SK-N-MC (cell line): ENCODE measurements around the gene ZNF586.
"Not testable (repeated sequence)": the region's sequence is repeated elsewhere in the genome, so short reads cannot be mapped to it uniquely, and the experiment has no call there.

Source experiments
- EZH2 ChIP-seq: fragments of 200-600 bp; sonication (generic); IDR thresholded peaks from one replicate; pipeline ENCODE4 v1.6.1; 2017; ENCODE audit warnings: antibody characterized with exemption
- POLR2AphosphoS5 ChIP-seq: IDR thresholded peaks from 2 replicates; pipeline ENCODE4 v1.6.1; 2012; ENCODE audit warnings: mild to moderate bottlenecking, low read depth, low read length, borderline replicate concordance

DNA sequence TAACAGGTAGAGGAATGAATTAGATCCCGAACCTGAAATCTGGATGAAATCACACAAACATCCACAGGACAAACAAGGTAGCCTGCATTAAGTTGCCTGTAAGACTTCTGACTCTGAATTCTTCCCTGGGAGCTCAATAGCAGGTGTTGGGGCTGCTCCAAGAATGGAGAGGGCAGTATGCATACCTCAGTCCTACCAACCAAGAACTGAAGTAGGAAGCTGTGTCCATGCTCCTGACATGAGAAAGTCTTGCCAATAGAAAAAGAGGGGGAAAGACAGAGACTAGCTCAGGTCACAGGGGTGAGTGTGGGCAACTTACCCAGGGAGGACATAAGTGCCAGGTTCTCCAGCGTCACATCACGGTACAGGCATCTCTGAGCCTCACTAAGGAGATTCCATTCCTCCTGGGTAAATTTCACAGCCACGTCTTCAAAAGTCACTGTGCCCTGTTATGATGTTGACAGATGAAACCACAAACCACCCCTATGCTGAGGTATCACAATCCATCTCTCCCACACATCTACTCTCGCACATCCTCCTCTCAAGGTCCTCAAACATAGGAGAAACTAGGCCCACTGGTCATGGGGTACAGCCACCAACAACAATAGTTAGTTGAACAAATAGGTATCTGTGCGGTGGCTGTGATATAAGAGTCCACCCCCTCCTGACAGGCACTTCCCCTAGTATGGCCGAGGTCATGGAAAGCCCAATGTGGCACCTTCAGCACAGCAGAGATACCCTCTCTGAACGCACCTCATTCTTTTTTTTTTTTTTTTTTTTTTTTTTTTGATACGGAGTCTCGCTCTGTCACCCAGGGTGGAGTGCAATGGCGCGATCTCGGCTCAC lies 43.7 kb downstream of the ZNF586 start:
- TF ChIP-seq EZH2, POLR2AphosphoS5: not testable (repeated sequence)
